Endothelial cell of umbilical vein (primary cell): ENCODE results near the gene KRTAP10-10. TPM values are rescaled to one million over a fixed set of nuclear protein-coding genes. Genes with fewer than 3 reads are reported as not detected.

ENCODE experiments used
- BruUV-seq: library from RNA; stranded (reverse); fragments of 400-500 nt; replicated peaks from 2 replicates; lab custom pipeline; 2021; lab: Mats Ljungman, UMichigan
- CTCF ChIA-PET: fragments of 300-600, 350-600 bp; sonication (Branson Sonifier 250); formaldehyde crosslinking; loops from one replicate; lab custom pipeline; 2021; ENCODE audit warnings: antibody characterized with exemption, inconsistent platforms; lab: Charles Lee
- POLR2A ChIA-PET: fragments of 300-600, 350-600 bp; sonication (Branson Sonifier 250); formaldehyde crosslinking; loops from one replicate; lab custom pipeline; 2021; ENCODE audit warnings: antibody characterized with exemption, inconsistent platforms; lab: Charles Lee
- DNase-seq: peaks from one replicate; pipeline ENCODE4 v3.0.0-alpha.2; 2011; ENCODE audit warnings: low read depth, low spot score
- FAIRE-seq: peaks from 2 replicates; lab custom pipeline; 2011; peaks lifted over from hg19 to GRCh38; lab: Jason Lieb, UNC
- H2AFZ ChIP-seq: 2 replicates; pipeline ENCODE4 v1.6.0; 2012; ENCODE audit warnings: low read depth, low read length, control low read depth, inconsistent platforms
- H3K27ac ChIP-seq: 2 replicates; pipeline ENCODE4 v1.5.1; 2011; ENCODE audit warnings: low read depth, mild to moderate bottlenecking, control low read depth, low read length, moderate library complexity; ENCODE audit not compliant: insufficient read depth
- H3K27me3 ChIP-seq, 2 experiments: 2 replicates each; pipeline versions ENCODE4 v1.6.0 to v1.6.1; 2011; ENCODE audit warnings: low read length in 2 of 2, mixed read lengths in 1 of 2; ENCODE audit not compliant: control insufficient read depth in 2 of 2, insufficient read depth in 2 of 2
- H3K36me3 ChIP-seq, 2 experiments: 2 replicates in 1 of 2; 3 replicates in 1 of 2; pipeline ENCODE4 v1.5.1; 2011; ENCODE audit warnings: low read length in 2 of 2, mild to moderate bottlenecking in 1 of 2, moderate library complexity in 1 of 2; ENCODE audit not compliant: control insufficient read depth in 2 of 2, insufficient read depth in 2 of 2; ENCODE audit errors: extremely low read depth in 1 of 2
- H3K4me1 ChIP-seq: 3 replicates; pipeline ENCODE4 v1.5.1; 2011; ENCODE audit warnings: mild to moderate bottlenecking, low read length; ENCODE audit not compliant: control insufficient read depth, insufficient read depth; ENCODE audit errors: extremely low read depth
- H3K4me2 ChIP-seq: 2 replicates; pipeline ENCODE4 v1.6.1; 2011; ENCODE audit warnings: low read length, control low read depth, mixed read lengths; ENCODE audit not compliant: insufficient read depth
- H3K4me3 ChIP-seq, 3 experiments: fragments of 200-600 bp in 1 of 3; sonication (generic), shearing (Covaris generic) in 1 of 3; replicated peaks in 1 of 3; 2 replicates each; pipeline ENCODE4 v1.5.1; 2011 to 2016; ENCODE audit warnings: control low read depth in 3 of 3, low read length in 3 of 3, mild to moderate bottlenecking in 2 of 3, inconsistent platforms in 1 of 3, low read depth in 1 of 3, moderate library complexity in 1 of 3; ENCODE audit not compliant: insufficient read depth in 1 of 3
- H3K79me2 ChIP-seq: 2 replicates; pipeline ENCODE4 v1.6.0; 2012; ENCODE audit warnings: low read length, inconsistent platforms; ENCODE audit not compliant: control insufficient read depth, insufficient read depth
- H3K9ac ChIP-seq: replicated peaks from 2 replicates; pipeline ENCODE3; 2011; ENCODE audit warnings: low read length, control low read depth; ENCODE audit not compliant: insufficient read depth; ENCODE audit errors: extremely low read depth
- H3K9me1 ChIP-seq: replicated peaks from 3 replicates; pipeline ENCODE4 v1.6.0; 2011; ENCODE audit warnings: mild to moderate bottlenecking, low read length; ENCODE audit not compliant: control insufficient read depth, insufficient read depth; ENCODE audit errors: extremely low read depth
- H3K9me3 ChIP-seq: replicated peaks from 2 replicates; pipeline ENCODE4 v1.5.1; 2012; ENCODE audit warnings: low read length, inconsistent platforms; ENCODE audit not compliant: control insufficient read depth, insufficient read depth
- H4K20me1 ChIP-seq: replicated peaks from 2 replicates; pipeline ENCODE3; 2011; ENCODE audit warnings: mild to moderate bottlenecking, low read length; ENCODE audit not compliant: control insufficient read depth, insufficient read depth; ENCODE audit errors: extremely low read depth
- EZH2 ChIP-seq: IDR thresholded peaks from 2 replicates; pipeline ENCODE4 v1.6.1; 2012; ENCODE audit warnings: borderline replicate concordance, low read depth, mild to moderate bottlenecking, moderate library complexity, low read length, inconsistent platforms; ENCODE audit not compliant: severe bottlenecking
- FOS ChIP-seq: IDR thresholded peaks from 2 replicates; pipeline ENCODE4 v1.6.1; 2011; ENCODE audit warnings: mild to moderate bottlenecking, low read length, moderate library complexity, borderline replicate concordance; ENCODE audit not compliant: insufficient read depth
- JUN ChIP-seq: IDR thresholded peaks from 2 replicates; pipeline ENCODE4 v1.6.1; 2011; ENCODE audit warnings: borderline replicate concordance, low read depth; ENCODE audit not compliant: insufficient read length, insufficient read depth
- MAX ChIP-seq: IDR thresholded peaks from 2 replicates; pipeline ENCODE4 v1.6.1; 2011; ENCODE audit not compliant: insufficient read depth, insufficient read length
- MYC ChIP-seq: IDR thresholded peaks from one replicate; pipeline ENCODE4 v1.6.1; 2011; ENCODE audit warnings: mild to moderate bottlenecking, low read depth, low read length
- POLR2A ChIP-seq: IDR thresholded peaks from 2 replicates; pipeline ENCODE4 v1.6.1; 2012; ENCODE audit warnings: low read depth, mild to moderate bottlenecking, control low read depth, low read length
- POLR2AphosphoS5 ChIP-seq: IDR thresholded peaks from 2 replicates; pipeline ENCODE4 v1.6.1; 2012; ENCODE audit warnings: low read depth, mild to moderate bottlenecking, control low read depth, low read length, moderate library complexity; ENCODE audit not compliant: insufficient read depth
- dilution Hi-C: fragments of 300-500 bp; cut with MboI; formaldehyde crosslinking; loops from one replicate; pipeline ENCODE4 v1.15.0; 2019; ENCODE audit warnings: low sequenced_read_pairs; ENCODE audit not compliant: extremely low pct_ligation_motif_present
- intact Hi-C: fragments of 100-400 bp; cut with micrococcal nuclease; formaldehyde crosslinking; loops from one replicate; pipeline ENCODE4 v1.10.0; 2022
- polyA plus RNA-seq, 4 experiments: library from polyadenylated mRNA; depleted of rRNA in 3 of 4; stranded (reverse) in 3 of 4; unstranded in 1 of 4; fragments of >200 nt; gene quantifications; 2 replicates each; pipeline versions ENCODE4 v1.2.1 to v1.2.3, GENCODE V29; 2011 to 2012; ENCODE audit warnings: missing spikeins in 1 of 4
- total RNA-seq: library from RNA; stranded (reverse); gene quantifications from 2 replicates; pipeline ENCODE4 v1.2.3, GENCODE V29; 2021
- TF ChIP-seq, protein P1 (sequence below), 2 donors: IDR thresholded peaks; 1 replicate in 1 of 2; 2 replicates in 1 of 2; pipeline ENCODE4 v1.5.1; 2011; ENCODE audit warnings: low read length in 2 of 2, mild to moderate bottlenecking in 2 of 2, moderate library complexity in 2 of 2, control low read depth in 1 of 2, inconsistent platforms in 1 of 2, low read depth in 1 of 2; ENCODE audit not compliant: insufficient read depth in 1 of 2; ENCODE audit errors: extremely low read depth in 1 of 2

KRTAP10-10 gene
- total and polyA plus RNA-seq, 2 donors (not counting 3 experiments of a cell fraction or from before 2014, with no cell fraction given) = not detected

DNA sequence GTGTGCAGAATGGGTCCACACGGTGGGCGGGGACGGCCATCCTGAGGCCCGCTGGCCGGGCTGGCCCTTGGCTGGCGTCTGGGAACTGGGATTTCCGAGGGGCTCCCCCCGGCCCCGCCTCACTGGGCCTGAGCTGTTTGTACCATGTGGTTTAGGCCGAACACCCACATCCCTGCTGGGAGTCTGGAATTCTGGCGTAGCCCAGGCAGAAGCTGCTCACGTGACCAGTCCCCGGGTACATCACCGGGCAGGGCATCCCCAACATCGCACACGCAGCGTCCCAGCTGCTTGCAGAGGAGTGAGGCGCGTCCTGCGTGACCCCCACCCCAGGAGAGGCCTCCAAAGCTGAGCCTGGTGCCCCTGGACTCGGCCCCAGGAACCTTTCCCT is 34.7 kb upstream of the KRTAP10-10 start:
- no peak overlapping the region for H3K4me2 ChIP-seq
- intact Hi-C loops = no loop called here
- no peak for DNase-seq
- H4K20me1 ChIP-seq = no peaks in the 10 kb centered on the region
- H3K9me1 ChIP-seq = no peaks in the 10 kb centered on the region
- ChIA-PET POLR2A (no interaction called here), CTCF (no interaction called here)
- H3K4me3 ChIP-seq = no peak overlapping the region
- H2AFZ ChIP-seq = no peak overlapping the region
- no peaks in the 10 kb centered on the region for H3K36me3 ChIP-seq
- H3K9me3 ChIP-seq = no peaks in the 10 kb centered on the region
- dilution Hi-C loops = no loop called here
- no peak for FAIRE-seq
- peaks cover 0 to 5% of the 10 kb centered on the region in 2 experiments for H3K27me3 ChIP-seq
- no peak overlapping the region for H3K9ac ChIP-seq
- H3K27ac ChIP-seq = no peak overlapping the region
- TF ChIP-seq MAX (no peak), POLR2A (no peak), POLR2AphosphoS5 (no peak)
- H3K79me2 ChIP-seq = no peaks in the 10 kb centered on the region
- H3K4me1 ChIP-seq = no peaks in the 10 kb centered on the region
- BruUV-seq = no TSS peak

- no peak for FAIRE-seq
- intact Hi-C loops (no loop called here), dilution Hi-C loops (no loop called here)
- Histone ChIP-seq H3K9ac (no peak overlapping the region), H3K4me1 (no peaks in the 10 kb centered on the region), H3K9me1 (no peaks in the 10 kb centered on the region), H3K27me3 (peaks cover 1 to 4% of the 10 kb centered on the region in 2 experiments), H3K9me3 (no peaks in the 10 kb centered on the region), H3K27ac (no peak overlapping the region), H3K4me3 (no peak overlapping the region), H3K4me2 (no peak overlapping the region), H3K79me2 (no peaks in the 10 kb centered on the region), H4K20me1 (no peaks in the 10 kb centered on the region), H2AFZ (no peak overlapping the region), H3K36me3 (no peaks in the 10 kb centered on the region)
- CTCF ChIA-PET = no interaction called here
- TF ChIP-seq EZH2 (no peak), FOS (no peak), MAX (no peak), MYC (no peak), JUN (no peak), POLR2A (no peak)
- TF ChIP-seq, protein P1, sequence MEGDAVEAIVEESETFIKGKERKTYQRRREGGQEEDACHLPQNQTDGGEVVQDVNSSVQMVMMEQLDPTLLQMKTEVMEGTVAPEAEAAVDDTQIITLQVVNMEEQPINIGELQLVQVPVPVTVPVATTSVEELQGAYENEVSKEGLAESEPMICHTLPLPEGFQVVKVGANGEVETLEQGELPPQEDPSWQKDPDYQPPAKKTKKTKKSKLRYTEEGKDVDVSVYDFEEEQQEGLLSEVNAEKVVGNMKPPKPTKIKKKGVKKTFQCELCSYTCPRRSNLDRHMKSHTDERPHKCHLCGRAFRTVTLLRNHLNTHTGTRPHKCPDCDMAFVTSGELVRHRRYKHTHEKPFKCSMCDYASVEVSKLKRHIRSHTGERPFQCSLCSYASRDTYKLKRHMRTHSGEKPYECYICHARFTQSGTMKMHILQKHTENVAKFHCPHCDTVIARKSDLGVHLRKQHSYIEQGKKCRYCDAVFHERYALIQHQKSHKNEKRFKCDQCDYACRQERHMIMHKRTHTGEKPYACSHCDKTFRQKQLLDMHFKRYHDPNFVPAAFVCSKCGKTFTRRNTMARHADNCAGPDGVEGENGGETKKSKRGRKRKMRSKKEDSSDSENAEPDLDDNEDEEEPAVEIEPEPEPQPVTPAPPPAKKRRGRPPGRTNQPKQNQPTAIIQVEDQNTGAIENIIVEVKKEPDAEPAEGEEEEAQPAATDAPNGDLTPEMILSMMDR (IDR thresholded peaks at IDR 0.05; ENCODE audit: extremely low read depth in 1 of 2, insufficient read depth in 1 of 2, low read depth in 1 of 2, low read length in 2 of 2) = no peak
- no TSS peak for BruUV-seq
- no peak for DNase-seq
- POLR2A ChIA-PET = no interaction called here
These were observed 33.9 kb upstream of the KRTAP10-10 start for GRCh38 chr21:44603109-44603875.
